Spleen (tissue), 7 donors: ENCODE results near the gene DOK7.

Source experiments
- CTCF ChIP-seq, 11 experiments: fragments of 200-600 bp in 7 of 11; fragments of 450-650 bp in 4 of 11; sonication (generic) in 4 of 11; IDR thresholded peaks in 8 of 11; conservative IDR thresholded peaks in 3 of 11; 1 replicate in 7 of 11; 2 replicates in 4 of 11; pipeline versions ENCODE4 v1.4.0 to v1.8.0; 2016 to 2021; ENCODE audit warnings: antibody characterized with exemption in 11 of 11, inconsistent platforms in 4 of 11, mild to moderate bottlenecking in 1 of 11
- POLR2A ChIP-seq, 3 donors: fragments of 450-650 bp; IDR thresholded peaks; one replicate each; pipeline ENCODE4 v1.5.1; 2017; ENCODE audit warnings: antibody characterized with exemption in 3 of 3, mild to moderate bottlenecking in 1 of 3
- POLR2AphosphoS5 ChIP-seq, 3 donors: sonication (generic); formaldehyde crosslinking; IDR thresholded peaks; one replicate each; pipeline ENCODE4 v1.5.1; 2017; ENCODE audit warnings: antibody characterized with exemption in 3 of 3
- donor health status: DM: no; HTN: no; CAD: no; lungs with moderate emphysema.
- donor health status: DM: no; HTN: no; CAD: no.
- donor health status: DM: no; HTN: no; CAD: no.

- TF ChIP-seq CTCF (IDR thresholded peaks at IDR 0.05 in 8 of 11, conservative IDR thresholded peaks at IDR 0.05 in 3 of 11) = no peak
- TF ChIP-seq POLR2A (IDR thresholded peaks at IDR 0.05) = no peak
- no peak for TF ChIP-seq POLR2AphosphoS5 (IDR thresholded peaks at IDR 0.05)
These were observed 39.2 kb upstream of the DOK7 start for GRCh38 chr4:3423952-3424351.
